Activated T-helper 9 cell treated with anti-CD3 and anti-CD28 coated beads, Interleukin-2, amount 50 U/mL, for 16 hours (primary cell): ENCODE data around the gene MYO1C.
"Not testable (repeated sequence)": the region's sequence is repeated elsewhere in the genome, so short reads cannot be mapped to it uniquely, and the experiment has no call there.

Experiments used
- DNase-seq: peaks from one replicate; pipeline ENCODE4 v3.0.0-alpha.2; 2020; ENCODE audit warnings: low read depth

The MYO1C gene

DNA sequence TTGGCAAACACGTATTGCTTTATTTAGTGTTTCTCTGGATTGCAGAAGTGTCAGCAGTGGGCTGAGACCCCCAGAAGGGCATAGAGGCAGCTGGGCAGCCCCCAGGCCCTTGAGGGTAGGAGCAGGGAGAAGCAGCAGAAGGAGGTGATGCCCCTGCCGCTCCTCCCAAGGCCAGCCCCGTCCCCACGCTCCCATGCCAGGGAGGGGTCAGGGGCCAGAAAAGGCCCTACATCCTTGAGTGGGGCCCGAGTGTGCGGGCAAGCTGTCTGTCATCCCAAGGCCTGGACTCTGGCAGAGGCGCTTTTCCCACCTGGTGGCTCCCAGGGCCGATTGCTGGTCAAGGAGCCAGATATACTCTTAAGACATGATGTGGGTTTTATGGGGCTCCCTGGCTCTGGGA, 28.3 kb downstream of the MYO1C start:
- DNase-seq = no peak

- DNase-seq = no peak
These were observed 30.0 kb downstream of the MYO1C start for GRCh38 chr17:1462164-1463112.

GRCh38 chr17:1461198-1461944, 31.1 kb downstream of the MYO1C start:
- no peak for DNase-seq

GRCh38 chr17:1460233-1460632, 32.3 kb downstream of the MYO1C start:
- no peak for DNase-seq

GRCh38 chr17:1455797-1456599, 36.5 kb downstream of the MYO1C start, which contains the start of gene CRK:
TSS of gene CRK (minus strand) at chr17:1456232. CDS start at chr17:1456117, 115 bp downstream.
- DNase-seq = peak; percentile 99

DNA sequence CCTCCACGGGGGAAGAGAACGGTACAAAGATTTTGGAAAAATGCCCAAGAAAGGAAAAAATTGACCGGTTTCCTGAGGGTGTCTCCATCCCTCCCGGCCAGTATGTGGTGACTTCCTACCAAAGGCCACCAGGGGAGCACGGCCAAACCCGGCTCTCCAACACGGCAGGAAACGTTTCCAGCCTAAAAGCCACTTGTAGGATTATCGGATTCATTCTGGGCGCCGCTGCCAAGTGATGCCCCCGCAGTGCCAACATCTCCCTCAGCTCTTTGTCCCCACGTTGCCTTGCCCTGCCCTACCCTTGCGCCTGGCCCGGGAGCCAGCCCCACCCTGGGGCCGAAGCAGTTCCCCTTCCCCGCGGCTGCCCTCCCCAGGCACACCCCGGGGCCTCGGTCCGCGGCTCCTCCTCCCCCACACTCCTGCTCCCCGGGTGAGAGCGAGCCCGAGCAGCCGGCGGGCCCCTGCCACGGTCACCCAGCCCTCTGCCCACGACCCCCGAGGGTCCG, 37.1 kb downstream of the MYO1C start:
- peak; percentile 19 for DNase-seq

GRCh38 chr17:1454541-1454940, 37.9 kb downstream of the MYO1C start:
- DNase-seq = no peak

GRCh38 chr17:1453694-1454093, 38.8 kb downstream of the MYO1C start:
- DNase-seq = not testable (repeated sequence)

GRCh38 chr17:1452836-1453235, 39.6 kb downstream of the MYO1C start:
- no peak for DNase-seq

DNA sequence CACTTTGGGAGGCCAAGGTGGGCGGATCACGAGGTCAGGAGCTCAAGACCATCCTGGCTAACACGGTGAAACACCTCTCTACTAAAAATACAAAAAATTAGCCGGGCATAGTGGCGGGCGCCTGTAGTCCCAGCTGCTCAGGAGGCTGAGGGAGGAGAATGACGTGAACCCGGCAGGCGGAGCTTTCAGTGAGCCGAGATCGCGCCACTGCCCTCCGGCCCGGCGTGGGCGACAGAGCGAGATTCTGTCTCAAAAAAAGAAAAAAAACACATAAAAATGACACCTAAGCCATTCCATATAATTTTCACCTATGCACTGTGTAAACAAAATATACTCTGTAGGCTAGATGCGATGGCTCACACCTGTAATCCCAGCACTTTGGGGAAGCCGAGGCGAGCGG, 42.2 kb downstream of the MYO1C start:
- not testable (repeated sequence) for DNase-seq

DNA sequence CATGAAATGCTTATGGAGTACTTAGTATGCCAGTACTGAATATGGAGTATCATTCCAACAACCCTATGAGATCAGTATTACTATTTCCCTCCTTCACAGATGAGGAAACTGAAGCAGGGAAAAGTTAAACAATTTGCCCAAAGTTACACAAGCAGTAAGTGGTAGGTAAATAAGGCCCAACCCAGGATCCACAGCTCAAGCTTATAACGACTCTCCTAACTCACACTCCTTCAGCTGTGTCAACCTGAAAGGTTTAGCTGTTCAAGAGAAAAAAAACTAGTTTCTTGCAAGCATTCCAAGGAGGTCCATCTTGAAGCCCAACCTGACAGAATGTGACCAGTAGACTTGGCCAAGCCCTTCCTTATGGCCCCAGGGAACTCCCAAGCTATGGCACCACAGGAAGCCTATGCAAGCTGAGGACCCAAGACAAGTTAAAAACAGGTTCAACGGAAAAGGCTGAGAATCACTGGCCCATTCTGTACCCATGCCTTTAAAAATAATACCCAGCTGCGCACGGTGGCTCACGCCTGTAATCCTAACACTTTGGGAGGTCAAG, 43.0 kb downstream of the MYO1C start:
- no peak for DNase-seq

GRCh38 chr17:1447052-1447451, 45.4 kb downstream of the MYO1C start:
- no peak for DNase-seq

- no peak for DNase-seq
These were observed 46.3 kb downstream of the MYO1C start for GRCh38 chr17:1446201-1446600.

DNA sequence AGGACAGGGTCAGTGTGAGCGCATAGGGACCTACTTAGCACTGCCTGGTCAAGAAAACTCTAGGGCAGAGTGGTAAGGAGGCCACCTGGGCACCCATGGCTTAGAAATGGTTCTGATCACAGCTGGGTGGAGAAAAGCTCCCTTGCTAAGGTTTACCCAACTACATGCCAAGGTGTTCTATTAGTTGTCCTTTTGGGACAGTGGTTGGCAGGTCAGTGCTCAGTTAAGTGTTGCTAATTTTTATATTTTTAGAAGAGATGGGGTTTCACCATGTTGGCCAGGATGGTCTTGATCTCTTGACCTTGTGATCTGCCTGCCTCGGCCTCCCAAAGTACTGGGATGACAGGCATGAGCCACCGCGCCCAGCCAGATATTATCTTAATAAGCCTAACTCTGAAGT, 46.8 kb downstream of the MYO1C start:
- DNase-seq = not testable (repeated sequence)

- not testable (repeated sequence) for DNase-seq
These were observed 49.8 kb downstream of the MYO1C start for GRCh38 chr17:1442721-1443120.

DNA sequence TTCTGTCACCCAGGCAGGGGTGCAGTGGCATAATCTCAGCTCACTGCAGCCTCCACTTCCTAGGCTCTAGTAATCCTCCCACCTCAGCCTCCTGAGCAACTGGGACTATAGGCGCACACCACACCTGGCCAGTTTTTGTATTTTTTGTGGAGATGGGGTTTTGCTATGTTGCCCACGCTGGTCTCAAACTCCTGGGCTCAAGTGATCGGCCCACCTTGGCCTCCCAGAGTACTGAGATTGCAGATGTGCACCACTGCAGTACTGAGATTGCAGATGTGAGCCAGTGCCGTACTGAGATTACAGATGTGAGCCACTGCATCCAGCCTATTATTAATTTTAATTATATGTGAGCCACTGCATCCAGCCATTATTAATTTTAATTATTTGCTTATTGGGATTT, 50.3 kb downstream of the MYO1C start:
- DNase-seq = no peak

DNA sequence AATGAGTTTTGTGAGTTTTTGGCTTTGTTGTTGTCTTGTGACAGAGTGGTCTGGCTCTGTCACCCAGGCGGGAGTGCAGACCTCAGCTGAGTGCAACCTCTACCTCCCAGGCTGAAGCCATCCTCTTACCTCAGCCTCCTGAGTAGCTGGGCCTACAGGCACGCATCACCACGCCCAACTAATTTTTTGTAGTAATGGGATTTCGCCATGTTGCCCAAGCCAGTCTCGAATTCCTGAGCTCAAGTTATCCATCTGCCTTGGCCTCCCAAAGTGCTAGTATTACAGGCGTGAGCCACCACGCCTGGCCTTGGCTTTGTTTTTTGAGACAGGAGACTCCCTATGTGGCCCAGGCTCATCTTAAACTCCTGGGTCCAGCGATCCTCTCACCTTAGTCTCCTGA, 51.6 kb downstream of the MYO1C start:
- DNase-seq = no peak

DNA sequence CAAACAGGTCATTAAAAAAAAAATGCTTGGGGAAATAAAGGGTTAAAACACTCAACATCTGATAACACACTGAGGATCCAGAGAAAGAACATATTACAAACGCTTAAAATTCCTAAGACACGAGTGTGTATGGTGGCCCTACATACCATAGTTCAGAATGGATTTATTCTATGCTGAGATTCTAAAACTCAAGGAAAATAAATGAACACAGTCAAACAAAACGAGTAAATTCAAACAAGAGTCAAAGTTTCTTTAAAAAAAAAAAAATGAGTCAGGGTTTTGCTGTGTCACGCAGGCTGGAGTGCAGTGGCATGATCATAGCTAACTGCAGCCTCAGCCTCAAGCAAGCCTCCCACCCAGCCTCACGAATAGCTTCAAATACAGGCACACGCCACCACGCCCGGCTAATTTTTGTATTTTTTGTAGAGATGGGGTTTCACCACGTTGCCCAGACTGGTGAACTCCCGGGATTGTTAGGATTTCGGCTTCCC, 53.8 kb downstream of the MYO1C start:
- DNase-seq = no peak

GRCh38 chr17:1435326-1435725, 57.2 kb downstream of the MYO1C start:
- no peak for DNase-seq

DNA sequence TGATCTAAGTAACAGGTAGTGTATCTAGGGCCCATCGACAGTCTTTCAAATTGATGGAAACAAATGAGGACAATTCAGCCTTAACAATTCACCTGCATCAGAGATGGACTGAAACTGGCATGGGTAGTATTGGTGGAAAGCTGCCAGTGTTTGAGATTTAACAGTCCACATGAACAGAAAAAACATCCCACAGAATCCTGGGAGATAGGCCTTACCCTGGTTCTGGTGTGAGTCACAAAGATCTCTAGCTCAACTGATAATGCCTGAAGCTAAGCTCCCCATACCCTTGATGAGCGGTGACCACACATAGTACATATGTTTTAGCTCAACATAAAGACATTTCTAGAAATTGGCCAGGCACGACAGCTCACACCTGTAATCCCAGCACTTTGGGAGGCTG, 58.3 kb downstream of the MYO1C start:
- no peak for DNase-seq

- DNase-seq = no peak
These were observed 60.8 kb downstream of the MYO1C start for GRCh38 chr17:1431631-1432104.
